OCI-LY3 (cell line): ENCODE measurements around the gene FOXJ2.

ENCODE experiments used
- CTCF ChIP-seq: fragments of 200-600, 300-600 bp; sonication (generic); IDR thresholded peaks from 2 replicates; pipeline ENCODE4 v1.5.1; 2014; ENCODE audit warnings: antibody characterized with exemption, low read length, low read depth
- EZH2phosphoT487 ChIP-seq: fragments of 200-600 bp; shearing (Covaris generic); IDR thresholded peaks from 2 replicates; pipeline ENCODE4 v1.6.1; 2018; ENCODE audit warnings: antibody characterized with exemption, mixed run types, low read depth

GRCh38 chr12:8035440-8036010 is 3.0 kb downstream of the FOXJ2 start:
- TF ChIP-seq CTCF (no peak), EZH2phosphoT487 (no peak)
